ENCODE measurements around the gene C19orf73. TPM values are rescaled to one million over a fixed set of nuclear protein-coding genes. Genes with fewer than 3 reads are reported as not detected.
A peak's percentile ranks its signal among the peaks of the same experiment; 100 is the strongest.

Gene C19orf73
- total and polyA plus RNA-seq, 9 of the 15 experiments (the other 6 are each of a cell fraction or from before 2014, with no cell fraction given): 0.08 to 7.4 (median 1.4) TPM

GRCh38 chr19:49119411-49120324 lies 725 bp upstream of the C19orf73 start, which contains the start of gene PPFIA3 (continued):
- TF ChIP-seq SREBF1 (IDR thresholded peaks at IDR 0.05; ENCODE audit: borderline replicate concordance, low read depth, low read length): no peak
- TF ChIP-seq NELFE (IDR thresholded peaks at IDR 0.05; ENCODE audit: insufficient read depth, insufficient read length): no peak
- no peak for TF ChIP-seq ARID3B (CRISPR knock-in tag; IDR thresholded peaks at IDR 0.05; ENCODE audit: borderline replicate concordance)
- no peak for TF ChIP-seq CREB1 (IDR thresholded peaks at IDR 0.05)
- peak; percentile 37; the same call in 1 of the 2 replicates for TF ChIP-seq CREB1 (CRISPR knock-in tag; IDR thresholded peaks at IDR 0.05)
- TF ChIP-seq NRF1 (conservative IDR thresholded peaks at IDR 0.05 in 1 of 2, IDR thresholded peaks at IDR 0.05 in 1 of 2): peak; percentile 43 to 53; a peak in 3 of 4 replicates
- no peak for TF ChIP-seq IRF2 (CRISPR knock-in tag; IDR thresholded peaks at IDR 0.05)
- TF ChIP-seq STAG1 (CRISPR knock-in tag; IDR thresholded peaks at IDR 0.05; ENCODE audit: borderline replicate concordance): peak; percentile 63
- no peak for TF ChIP-seq CEBPZ (IDR thresholded peaks at IDR 0.05; ENCODE audit: borderline replicate concordance, low read depth, low read length)
- peak; percentile 64; the same call in 1 of the 2 replicates for TF ChIP-seq ZNF263 (CRISPR knock-in tag; IDR thresholded peaks at IDR 0.05; ENCODE audit: borderline replicate concordance)
- TF ChIP-seq SIN3A (IDR thresholded peaks at IDR 0.05; ENCODE audit: borderline replicate concordance in 2 of 2, control insufficient read depth in 1 of 2, low read depth in 2 of 2, low read length in 2 of 2): peak in 1 of 2 experiments; percentile 93; a peak in 2 of 4 replicates
- no peak for TF ChIP-seq COPS2 (conservative IDR thresholded peaks at IDR 0.05)
- TF ChIP-seq FOSL1 (tag; conservative IDR thresholded peaks at IDR 0.05): 0 out of 2 replicates have a peak, but pooled peaks have one; percentile 8
- TF ChIP-seq, protein P1, sequence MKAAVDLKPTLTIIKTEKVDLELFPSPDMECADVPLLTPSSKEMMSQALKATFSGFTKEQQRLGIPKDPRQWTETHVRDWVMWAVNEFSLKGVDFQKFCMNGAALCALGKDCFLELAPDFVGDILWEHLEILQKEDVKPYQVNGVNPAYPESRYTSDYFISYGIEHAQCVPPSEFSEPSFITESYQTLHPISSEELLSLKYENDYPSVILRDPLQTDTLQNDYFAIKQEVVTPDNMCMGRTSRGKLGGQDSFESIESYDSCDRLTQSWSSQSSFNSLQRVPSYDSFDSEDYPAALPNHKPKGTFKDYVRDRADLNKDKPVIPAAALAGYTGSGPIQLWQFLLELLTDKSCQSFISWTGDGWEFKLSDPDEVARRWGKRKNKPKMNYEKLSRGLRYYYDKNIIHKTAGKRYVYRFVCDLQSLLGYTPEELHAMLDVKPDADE (conservative IDR thresholded peaks at IDR 0.05; ENCODE audit: control insufficient read depth, low read depth, low read length): 0 out of 2 replicates have a peak, but pooled peaks have one; percentile 46
- TF ChIP-seq, protein P2, sequence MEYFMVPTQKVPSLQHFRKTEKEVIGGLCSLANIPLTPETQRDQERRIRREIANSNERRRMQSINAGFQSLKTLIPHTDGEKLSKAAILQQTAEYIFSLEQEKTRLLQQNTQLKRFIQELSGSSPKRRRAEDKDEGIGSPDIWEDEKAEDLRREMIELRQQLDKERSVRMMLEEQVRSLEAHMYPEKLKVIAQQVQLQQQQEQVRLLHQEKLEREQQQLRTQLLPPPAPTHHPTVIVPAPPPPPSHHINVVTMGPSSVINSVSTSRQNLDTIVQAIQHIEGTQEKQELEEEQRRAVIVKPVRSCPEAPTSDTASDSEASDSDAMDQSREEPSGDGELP (CRISPR knock-in tag; IDR thresholded peaks at IDR 0.05; ENCODE audit: borderline replicate concordance): peak; percentile 79
- no peak for TF ChIP-seq ZNF583 (CRISPR knock-in tag; IDR thresholded peaks at IDR 0.05)

Measured in K562 (cell line).